AG04449 (cell line): ENCODE measurements around the gene C8G.

ENCODE experiments used
- CTCF ChIA-PET: fragments of 350-600 bp; formaldehyde crosslinking; extraction: SDS; loops from one replicate; lab custom pipeline; 2021; ENCODE audit warnings: antibody characterized with exemption; lab: Yijun Ruan, JAX
- POLR2A ChIA-PET: fragments of 400-600, 350-600 bp; formaldehyde crosslinking; extraction: SDS; loops from one replicate; lab custom pipeline; 2020; ENCODE audit warnings: antibody characterized with exemption, inconsistent platforms; lab: Yijun Ruan, JAX
- DNase-seq: peaks from one replicate; pipeline ENCODE4 v3.0.0-alpha.2; 2010; ENCODE audit warnings: low read depth, low spot score
- H3K4me3 ChIP-seq: 2 replicates; pipeline ENCODE4 v1.5.1; 2011; ENCODE audit warnings: low read depth, mild to moderate bottlenecking, control low read depth, low read length
- CTCF ChIP-seq: IDR thresholded peaks from one replicate; pipeline ENCODE4 v1.5.1; 2011; ENCODE audit warnings: mild to moderate bottlenecking, moderate library complexity, low read length, control low read depth, inconsistent platforms; ENCODE audit not compliant: insufficient read depth; ENCODE audit errors: missing control alignments

C8G gene

DNA sequence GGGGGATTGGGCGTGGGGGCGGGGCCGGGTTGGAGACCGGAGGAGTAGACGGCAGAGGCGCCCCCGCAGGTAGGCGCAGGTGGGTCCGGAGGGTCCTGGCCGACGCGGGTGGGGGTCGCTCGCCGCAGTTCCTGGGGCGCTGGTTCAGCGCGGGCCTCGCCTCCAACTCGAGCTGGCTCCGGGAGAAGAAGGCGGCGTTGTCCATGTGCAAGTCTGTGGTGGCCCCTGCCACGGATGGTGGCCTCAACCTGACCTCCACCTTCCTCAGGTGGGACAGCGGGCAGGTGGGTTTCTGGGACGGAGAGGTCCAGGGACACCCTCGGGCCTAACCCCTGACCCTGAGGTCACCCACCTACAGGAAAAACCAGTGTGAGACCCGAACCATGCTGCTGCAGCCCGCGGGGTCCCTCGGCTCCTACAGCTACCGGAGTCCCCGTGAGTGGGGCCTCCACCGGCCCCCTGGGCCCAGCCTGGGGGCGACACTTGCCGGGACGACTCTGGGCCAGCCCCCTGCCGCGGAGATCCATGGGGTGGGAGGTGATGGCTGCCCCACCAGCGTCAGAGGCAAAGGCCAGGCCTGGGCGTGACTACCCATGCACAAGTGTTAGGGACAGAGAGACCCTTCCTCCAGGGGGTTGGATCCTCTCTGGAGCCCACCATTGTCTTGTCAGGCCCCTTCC lies 34.0 kb downstream of the C8G start:
- DNase-seq, result no peak
- ChIA-PET POLR2A (no interaction called here), CTCF (no interaction called here)
- H3K4me3 ChIP-seq, result no peak overlapping the region
- TF ChIP-seq CTCF, result no peak

DNA sequence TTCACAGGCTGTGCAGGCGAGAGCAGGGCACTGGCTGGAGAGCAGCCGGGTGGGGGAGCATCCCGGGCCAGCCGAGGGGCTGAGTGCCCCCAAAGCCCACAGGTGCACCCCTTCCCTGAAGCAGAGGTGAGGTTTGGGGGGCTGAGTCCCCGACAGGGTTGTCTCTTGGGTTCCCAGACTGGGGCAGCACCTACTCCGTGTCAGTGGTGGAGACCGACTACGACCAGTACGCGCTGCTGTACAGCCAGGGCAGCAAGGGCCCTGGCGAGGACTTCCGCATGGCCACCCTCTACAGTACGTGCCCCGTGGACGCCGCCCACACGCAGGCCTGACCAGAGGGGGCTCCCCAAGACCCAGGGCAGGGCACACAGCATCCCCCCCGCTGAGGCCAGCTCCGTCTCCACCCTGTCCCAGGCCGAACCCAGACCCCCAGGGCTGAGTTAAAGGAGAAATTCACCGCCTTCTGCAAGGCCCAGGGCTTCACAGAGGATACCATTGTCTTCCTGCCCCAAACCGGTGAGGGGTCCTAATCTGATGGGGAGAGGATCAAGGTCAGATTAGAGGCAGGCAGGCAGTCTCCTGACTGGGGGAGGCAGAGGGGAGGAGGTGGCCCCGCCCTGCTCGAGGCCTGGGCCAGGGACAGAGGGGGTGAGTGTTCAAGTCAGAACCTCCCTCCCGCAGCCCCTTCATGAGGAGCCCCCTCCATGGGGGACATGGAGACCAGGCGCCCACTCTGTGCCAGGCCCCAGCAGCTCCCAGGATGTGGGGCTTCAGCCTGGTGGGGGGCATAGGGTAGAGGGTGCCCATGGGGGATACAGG lies 34.9 kb downstream of the C8G start:
- H3K4me3 ChIP-seq, result no peak overlapping the region
- CTCF ChIA-PET, result no interaction called here
- DNase-seq, result no peak
- POLR2A ChIA-PET, result no interaction called here
- TF ChIP-seq CTCF, result no peak

DNA sequence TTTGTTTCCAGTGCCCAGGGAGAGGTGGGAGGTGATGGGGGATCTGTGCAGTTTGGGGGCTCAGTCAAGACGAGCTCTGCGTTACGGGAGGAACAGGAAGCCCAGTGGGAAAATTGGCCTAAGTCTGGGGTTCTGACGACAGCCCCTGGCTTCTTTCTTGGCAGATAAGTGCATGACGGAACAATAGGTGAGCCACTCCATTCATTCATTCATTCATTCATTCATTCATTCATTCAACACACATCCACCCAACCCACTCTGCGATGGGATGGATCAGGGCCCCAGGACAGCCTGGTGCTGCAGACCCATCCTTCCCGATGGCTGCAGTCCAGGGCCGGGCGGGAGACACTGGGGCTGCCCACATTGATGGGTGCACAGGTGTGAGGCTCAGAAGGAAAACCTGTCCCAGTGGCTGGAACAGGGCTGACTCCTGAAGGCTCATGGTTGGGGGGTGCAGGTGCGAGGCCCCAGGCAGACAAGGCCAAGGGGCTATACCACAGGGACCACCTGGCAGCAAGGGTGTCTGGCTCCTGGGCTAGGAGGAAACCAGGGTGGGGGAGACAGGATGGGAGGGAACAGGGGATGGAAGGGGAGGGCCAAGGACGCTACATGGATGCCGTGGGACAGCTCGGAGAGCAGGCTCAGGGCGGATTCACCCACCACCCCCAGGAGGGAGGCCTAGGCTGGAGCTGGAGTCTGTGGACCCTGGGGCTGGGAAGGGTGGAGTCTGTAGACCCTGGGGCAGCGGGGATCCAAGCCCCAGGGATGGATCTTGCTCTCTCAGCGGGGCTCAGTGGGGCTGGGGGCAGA lies 35.8 kb downstream of the C8G start:
- H3K4me3 ChIP-seq, result no peak overlapping the region
- ChIA-PET POLR2A (no interaction called here), CTCF (interaction anchor here (0.6 kb wide), 1 partner anchor 48 kb away, joined by 3 read pairs; no protein-coding TSS in a partner anchor)
- DNase-seq, result no peak
- TF ChIP-seq CTCF, result no peak

DNA sequence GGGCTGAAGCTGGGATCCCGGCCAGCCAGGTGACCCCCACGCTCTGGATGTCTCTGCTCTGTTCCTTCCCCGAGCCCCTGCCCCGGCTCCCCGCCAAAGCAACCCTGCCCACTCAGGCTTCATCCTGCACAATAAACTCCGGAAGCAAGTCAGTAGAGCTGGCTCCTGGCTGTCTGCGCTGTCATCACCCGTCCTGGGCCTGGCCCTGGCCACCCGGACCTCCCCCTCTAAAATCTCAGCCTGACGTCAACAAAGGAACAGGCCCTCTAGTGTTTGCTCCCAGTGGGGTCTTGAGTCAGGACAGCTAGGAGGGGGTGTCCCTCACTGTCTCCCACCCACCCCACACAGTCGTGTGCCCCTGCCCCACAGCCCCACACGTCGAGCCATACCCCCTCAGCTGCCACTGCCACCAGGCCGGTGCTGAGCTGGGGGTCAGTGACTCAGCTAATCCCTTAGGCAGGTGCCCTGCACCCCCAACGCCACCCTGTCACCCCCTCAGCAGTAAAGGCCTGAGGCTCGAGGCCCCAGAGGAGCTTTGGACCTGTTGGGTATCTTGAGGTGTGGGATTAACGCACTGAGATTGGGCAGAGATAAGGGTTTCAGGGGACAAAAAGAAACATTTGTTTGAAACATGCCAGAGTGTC lies 36.7 kb downstream of the C8G start:
- ChIA-PET CTCF (no interaction called here), POLR2A (no interaction called here)
- no peak overlapping the region for H3K4me3 ChIP-seq
- no peak for DNase-seq
- no peak for TF ChIP-seq CTCF

- ChIA-PET POLR2A (no interaction called here), CTCF (interaction anchor here (0.9 kb wide), 1 partner anchor 64 kb away, joined by 3 read pairs; no protein-coding TSS in a partner anchor)
- H3K4me3 ChIP-seq, result no peak within 1 kb of the TSS
- no peak for DNase-seq
- no peak for TF ChIP-seq CTCF
Measured at GRCh38 chr9:136982232-136983051, 37.4 kb downstream of the C8G start, which contains the start of gene LCNL1. TSS of gene LCNL1 (plus strand) at chr9:136982993. CDS start at chr9:136983587, 594 bp downstream.
